HG03103 (cell line): ENCODE data around the gene EPG5.
"Not testable (repeated sequence)": the region's sequence is repeated elsewhere in the genome, so short reads cannot be mapped to it uniquely, and the experiment has no call there.

Experiments used
- ATAC-seq: cut with Tn5 transposase; IDR thresholded peaks from one replicate; pipeline ENCODE4 v1.9.1; 2021; ENCODE audit warnings: low read depth; ENCODE audit not compliant: unreplicated experiment

The EPG5 gene

GRCh38 chr18:45821026-45821425 lies 146.1 kb downstream of the EPG5 start:
- ATAC-seq: no peak

GRCh38 chr18:45820106-45820745 lies 146.9 kb downstream of the EPG5 start:
- no peak for ATAC-seq

- not testable (repeated sequence) for ATAC-seq
These were observed 148.4 kb downstream of the EPG5 start for GRCh38 chr18:45818765-45819164.

- ATAC-seq: no peak
These were observed 149.6 kb downstream of the EPG5 start for GRCh38 chr18:45817543-45817942.

GRCh38 chr18:45814733-45815132 lies 152.4 kb downstream of the EPG5 start:
- not testable (repeated sequence) for ATAC-seq

- not testable (repeated sequence) for ATAC-seq
These were observed 160.0 kb downstream of the EPG5 start for GRCh38 chr18:45807144-45807543.

GRCh38 chr18:45806226-45806625 lies 160.9 kb downstream of the EPG5 start:
- no peak for ATAC-seq

GRCh38 chr18:45805551-45805950 lies 161.6 kb downstream of the EPG5 start:
- no peak for ATAC-seq

- ATAC-seq: no peak
These were observed 164.2 kb downstream of the EPG5 start for GRCh38 chr18:45802814-45803492.

GRCh38 chr18:45801416-45802004 lies 165.6 kb downstream of the EPG5 start:
- ATAC-seq: no peak
